ENCODE measurements around the gene KAZALD1. TPM values are rescaled to one million over a fixed set of nuclear protein-coding genes. Genes with fewer than 3 reads are reported as not detected.

KAZALD1 gene
- total RNA-seq, 6 experiments from 2014 or later, result 0.22 to 1.1 (median 0.57) TPM

GRCh38 chr10:101080933-101081931 is 19.4 kb downstream of the KAZALD1 start:
- ATAC-seq (no peak), DNase-seq (no peak)
- H3K4me3 ChIP-seq, result no peak overlapping the region
- H3K36me3 ChIP-seq, result no peaks in the 10 kb centered on the region
- TF ChIP-seq POLR2A (IDR thresholded peaks at IDR 0.05) (no peak), CTCF (IDR thresholded peaks at IDR 0.05) (no peak)
- intact Hi-C loops (cut with DNase I), result no loop called here
- no peak overlapping the region for H3K27ac ChIP-seq
- no peaks in the 10 kb centered on the region for H3K27me3 ChIP-seq
- H3K9me3 ChIP-seq, result no peaks in the 10 kb centered on the region
- no peaks in the 10 kb centered on the region for H3K4me1 ChIP-seq
- 34% methylated on average over 5 of the region's 5 CpGs for WGBS (ENCODE audit: insufficient coverage, low coverage, low lambda C conversion rate, missing lambda C conversion rate)

DNA sequence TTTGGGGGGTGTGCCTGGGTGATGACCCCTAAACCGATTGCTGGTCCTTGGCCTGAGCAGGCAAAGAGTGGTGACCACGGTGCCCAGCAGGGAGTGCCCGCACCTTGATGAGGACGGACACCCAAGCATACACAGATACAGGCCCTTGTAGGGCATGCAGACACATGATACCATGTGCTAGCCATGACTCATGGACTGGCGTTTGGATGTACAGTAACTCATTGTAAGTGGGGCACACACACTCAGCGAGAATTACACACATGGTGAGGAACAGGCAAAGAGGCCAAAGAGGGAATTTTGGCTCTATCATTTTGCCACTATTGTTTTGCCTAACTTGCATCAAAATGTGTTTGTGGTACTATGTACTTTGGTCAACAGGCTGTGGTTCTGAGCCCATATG is 24.1 kb downstream of the KAZALD1 start:
- Histone ChIP-seq H3K27ac (no peak overlapping the region), H3K27me3 (no peaks in the 10 kb centered on the region), H3K4me3 (no peak overlapping the region), H3K36me3 (no peaks in the 10 kb centered on the region), H3K9me3 (no peaks in the 10 kb centered on the region), H3K4me1 (no peaks in the 10 kb centered on the region)
- intact Hi-C loops (cut with DNase I), result no loop called here
- TF ChIP-seq POLR2A (IDR thresholded peaks at IDR 0.05) (no peak), CTCF (IDR thresholded peaks at IDR 0.05) (no peak)
- DNase-seq (no peak), ATAC-seq (no peak)
- WGBS (ENCODE audit: insufficient coverage, low coverage, low lambda C conversion rate, missing lambda C conversion rate), result 67% methylated on average over 2 of the region's 6 CpGs

DNA sequence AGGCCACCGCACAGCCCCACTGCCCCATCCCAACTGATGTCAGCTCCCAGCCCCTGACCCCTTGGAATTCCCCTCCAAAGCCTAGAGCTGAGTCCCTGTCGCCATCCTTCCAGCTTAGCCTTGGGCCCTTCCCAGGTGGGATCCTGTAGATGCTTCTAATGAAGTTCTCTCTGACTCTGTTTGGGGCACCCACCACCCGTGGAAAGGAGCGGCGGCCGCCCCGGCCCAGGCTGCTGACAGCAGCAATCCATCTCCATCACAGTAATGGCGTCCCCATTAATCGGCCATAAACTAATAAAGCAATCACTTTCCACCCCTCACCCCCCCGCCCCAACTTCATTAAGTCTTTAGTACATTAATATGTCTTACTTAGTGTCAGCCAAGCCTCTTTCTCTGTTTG is 25.6 kb downstream of the KAZALD1 start:
- H3K27me3 ChIP-seq, result no peaks in the 10 kb centered on the region
- no peaks in the 10 kb centered on the region for H3K36me3 ChIP-seq
- TF ChIP-seq POLR2A (IDR thresholded peaks at IDR 0.05) (no peak), CTCF (IDR thresholded peaks at IDR 0.05) (no peak)
- DNase-seq, result no peak
- no peak for ATAC-seq
- WGBS (ENCODE audit: insufficient coverage, low coverage, low lambda C conversion rate, missing lambda C conversion rate), result 88% methylated on average over 4 of the region's 10 CpGs
- no peak overlapping the region for H3K4me3 ChIP-seq
- no peaks in the 10 kb centered on the region for H3K9me3 ChIP-seq
- H3K4me1 ChIP-seq, result no peaks in the 10 kb centered on the region
- intact Hi-C loops (cut with DNase I), result no loop called here
- H3K27ac ChIP-seq, result no peak overlapping the region

DNA sequence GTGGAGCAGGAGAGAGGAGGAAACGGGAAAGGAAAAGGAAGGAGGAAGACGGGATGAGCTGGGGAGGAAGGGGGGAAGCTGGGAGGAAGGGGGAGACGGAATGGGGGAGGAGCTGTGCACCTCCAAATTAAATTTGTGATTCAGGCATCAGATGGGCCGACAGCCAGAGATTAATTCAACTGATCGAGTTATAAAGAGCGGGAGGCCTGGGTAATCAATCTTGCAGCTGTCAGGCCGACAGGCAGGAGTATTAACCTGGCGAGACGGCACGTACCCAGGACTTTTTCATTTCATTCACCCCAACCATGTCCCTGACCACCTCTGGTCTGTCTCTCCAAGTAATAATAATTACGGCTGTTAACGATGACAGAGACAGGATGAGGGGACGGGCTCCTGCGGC is 26.2 kb downstream of the KAZALD1 start:
- H3K27ac ChIP-seq, result no peak overlapping the region
- DNase-seq, result no peak
- TF ChIP-seq CTCF (IDR thresholded peaks at IDR 0.05) (no peak), POLR2A (IDR thresholded peaks at IDR 0.05) (no peak)
- no peaks in the 10 kb centered on the region for H3K9me3 ChIP-seq
- H3K27me3 ChIP-seq, result no peaks in the 10 kb centered on the region
- 41% methylated on average over 13 of the region's 14 CpGs for WGBS (ENCODE audit: insufficient coverage, low coverage, low lambda C conversion rate, missing lambda C conversion rate)
- peaks cover 0 to 4% (median 0%) of the 10 kb centered on the region in 4 donors for H3K4me1 ChIP-seq
- no peak for ATAC-seq
- intact Hi-C loops (cut with DNase I), result no loop called here
- H3K4me3 ChIP-seq, result no peak overlapping the region
- H3K36me3 ChIP-seq, result no peaks in the 10 kb centered on the region
